Spleen (tissue), 11 donors: ENCODE measurements around the gene AIG1. TPM values are rescaled to one million over a fixed set of nuclear protein-coding genes. Genes with fewer than 3 reads are reported as not detected.

ENCODE experiments used
- DNase-seq: peaks from one replicate; pipeline ENCODE4 v3.0.0-alpha.2; 2020
- H3K27ac ChIP-seq, 8 donors: fragments of 200-600 bp; sonication (generic) in 7 of 8; 1 replicate in 4 of 8; 2 replicates in 4 of 8; pipeline versions ENCODE4 v1.5.0 to v1.8.0; 2016 to 2021; ENCODE audit warnings: inconsistent platforms in 4 of 8, mild to moderate bottlenecking in 4 of 8, moderate library complexity in 1 of 8
- H3K27me3 ChIP-seq, 7 donors: fragments of 200-600 bp; sonication (generic) in 6 of 7; replicated peaks in 1 of 7; 1 replicate in 4 of 7; 2 replicates in 3 of 7; pipeline versions ENCODE4 v1.5.0 to v1.8.0; 2016 to 2021; ENCODE audit warnings: inconsistent platforms in 3 of 7, mild to moderate bottlenecking in 1 of 7
- H3K36me3 ChIP-seq, 6 donors: fragments of 200-600 bp; sonication (generic) in 5 of 6; 1 replicate in 4 of 6; 2 replicates in 2 of 6; pipeline versions ENCODE4 v1.5.0 to v1.8.0; 2016 to 2021; ENCODE audit warnings: inconsistent platforms in 2 of 6
- H3K4me1 ChIP-seq, 6 donors: fragments of 200-600 bp; sonication (generic) in 5 of 6; 1 replicate in 3 of 6; 2 replicates in 3 of 6; pipeline versions ENCODE4 v1.5.0 to v1.8.0; 2016 to 2021; ENCODE audit warnings: inconsistent platforms in 3 of 6
- H3K4me3 ChIP-seq, 8 donors: fragments of 200-600 bp; sonication (generic) in 7 of 8; 1 replicate in 4 of 8; 2 replicates in 4 of 8; pipeline versions ENCODE4 v1.5.0 to v1.8.0; 2016 to 2021; ENCODE audit warnings: inconsistent platforms in 4 of 8, mild to moderate bottlenecking in 4 of 8, moderate library complexity in 2 of 8
- H3K9me3 ChIP-seq, 8 donors: fragments of 200-600 bp; sonication (generic) in 7 of 8; 1 replicate in 4 of 8; 2 replicates in 4 of 8; pipeline versions ENCODE4 v1.5.0 to v1.8.0; 2016 to 2021; ENCODE audit warnings: inconsistent platforms in 4 of 8
- POLR2A ChIP-seq, 3 donors: fragments of 450-650 bp; IDR thresholded peaks; one replicate each; pipeline ENCODE4 v1.5.1; 2017; ENCODE audit warnings: antibody characterized with exemption in 3 of 3, mild to moderate bottlenecking in 1 of 3
- POLR2AphosphoS5 ChIP-seq, 3 donors: sonication (generic); formaldehyde crosslinking; IDR thresholded peaks; one replicate each; pipeline ENCODE4 v1.5.1; 2017; ENCODE audit warnings: antibody characterized with exemption in 3 of 3
- WGBS, 5 donors: extraction: QIAGEN DNeasy Blood & Tissue Kit in 3 of 5; methylation state at CpG; one replicate each; pipeline versions ENCODE4 v1.1.5 to v1.1.7; 2013 to 2018; 5-methylcytosine and 5-hydroxymethylcytosine counted together
- intact Hi-C: fragments of 100-400 bp; cut with DNase I; formaldehyde crosslinking; loops from one replicate; pipeline ENCODE4 v1.15.0; 2023; ENCODE audit warnings: low total_unique reads
- polyA plus RNA-seq, 3 donors: library from polyadenylated mRNA; stranded (reverse); fragments of 200-250 nt; gene quantifications; one replicate each; pipeline ENCODE4 v1.2.1, GENCODE V29; 2013
- total RNA-seq, 7 donors: library from RNA; depleted of rRNA in 3 of 7; stranded (reverse); fragments of >200 nt in 3 of 7; fragmentation: NEBNext Ultra II Directional in 4 of 7; extraction: Animal tissue kit (Norgen Biotek cat#: 25700) in 4 of 7; gene quantifications; one replicate each; pipeline versions ENCODE4 v1.1.0 to v1.2.1, GENCODE V29; 2016 to 2021
- TF ChIP-seq, protein P1 (sequence below), 11 experiments: fragments of 200-600 bp in 7 of 11; fragments of 450-650 bp in 4 of 11; sonication (generic) in 4 of 11; IDR thresholded peaks in 8 of 11; conservative IDR thresholded peaks in 3 of 11; 1 replicate in 7 of 11; 2 replicates in 4 of 11; pipeline versions ENCODE4 v1.4.0 to v1.8.0; 2016 to 2021; ENCODE audit warnings: antibody characterized with exemption in 11 of 11, inconsistent platforms in 4 of 11, mild to moderate bottlenecking in 1 of 11
- donor health status: healthy with polysubstance abuse.
- donor health status: DM: no; HTN: no; CAD: no; lungs with moderate emphysema.
- donor health status: DM: no; HTN: no; CAD: no.
- donor health status: Bipolar disorder and iron deficiency.
- donor health status: healthy.
- donor health status: DM: no; HTN: no; CAD: no.
- donor health status: DM: yes; HTN: yes; CAD: no.

AIG1 gene
- total and polyA plus RNA-seq, 10 donors, result 14.3 to 38.0 (median 27.9) TPM

DNA sequence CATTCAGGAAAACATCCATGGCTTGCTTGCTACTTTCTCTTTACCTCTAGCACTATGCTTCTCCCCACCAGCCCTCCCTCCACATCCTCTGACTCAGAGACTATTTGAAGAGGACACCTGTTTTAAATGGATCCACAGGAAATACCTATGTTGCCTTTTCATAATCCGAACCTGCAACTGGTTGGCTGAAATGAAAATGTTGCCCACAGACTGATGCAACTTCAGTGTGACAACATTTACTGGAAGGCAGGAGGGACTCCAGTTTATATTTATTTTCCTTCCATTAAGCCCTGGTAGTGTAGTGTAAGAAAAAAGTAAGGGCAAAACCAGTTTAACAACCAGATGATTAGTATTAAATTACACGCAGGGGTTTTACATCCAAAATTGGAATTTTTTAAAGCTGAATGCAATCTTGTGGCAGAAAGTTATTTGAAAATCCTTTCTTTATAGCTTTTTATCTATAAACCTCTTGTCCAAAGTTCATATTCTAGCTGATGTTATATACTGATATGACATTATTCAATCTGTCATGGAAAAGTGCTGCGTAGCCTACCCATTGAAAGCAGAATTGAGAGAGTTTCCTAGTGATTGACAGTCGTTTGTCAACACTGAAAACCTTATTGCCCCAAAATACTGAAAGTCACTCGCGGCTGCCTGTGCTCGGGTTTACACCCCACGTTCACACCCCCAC, 881 bp upstream of the AIG1 start:
- Histone ChIP-seq H3K36me3 (no peaks in the 10 kb centered on the region), H3K9me3 (no peaks in the 10 kb centered on the region), H3K4me1 (peaks cover 0 to 26% (median 21%) of the 10 kb centered on the region in 6 donors), H3K27ac (peak overlapping the region; percentile 74 to 95 (median 94)), H3K27me3 (no peaks in the 10 kb centered on the region), H3K4me3 (peak overlapping the region; percentile 58 to 82 (median 73))
- WGBS, 5 donors, result 1 to 5% (median 2%) methylated on average over 8 of the region's 8 CpGs
- intact Hi-C loops, result no loop called here
- DNase-seq, result no peak
- no peak for TF ChIP-seq POLR2AphosphoS5 (IDR thresholded peaks at IDR 0.05)
- no peak for TF ChIP-seq POLR2A (IDR thresholded peaks at IDR 0.05)

DNA sequence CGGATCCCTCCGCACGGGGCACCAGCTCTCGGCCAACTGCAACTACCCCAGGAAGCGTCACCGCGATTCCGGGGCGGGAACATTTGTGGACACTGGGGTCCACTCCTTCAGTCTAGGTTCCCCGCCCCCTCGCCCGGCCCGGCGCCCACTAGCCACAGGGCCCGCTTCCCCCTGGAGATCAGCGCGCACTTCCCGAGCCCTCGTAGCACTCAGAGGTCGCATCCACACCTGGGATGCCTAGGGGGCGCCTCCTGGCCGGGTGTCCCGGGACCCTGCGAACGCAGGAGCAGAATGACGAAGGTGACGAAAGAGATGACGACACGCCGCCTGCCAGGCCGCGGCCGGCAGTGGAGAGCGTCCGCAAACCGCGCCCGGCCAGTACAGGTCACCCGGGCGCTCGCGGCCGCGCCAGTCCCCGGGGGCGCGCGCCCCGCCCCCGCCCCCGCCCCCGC, 309 bp upstream of the AIG1 start:
- TF ChIP-seq POLR2AphosphoS5 (IDR thresholded peaks at IDR 0.05), result peak; percentile 83 to 89 (median 85)
- TF ChIP-seq POLR2A (IDR thresholded peaks at IDR 0.05), result peak in 2 of 3 donors; percentile 12 to 67
- TF ChIP-seq, protein P1, sequence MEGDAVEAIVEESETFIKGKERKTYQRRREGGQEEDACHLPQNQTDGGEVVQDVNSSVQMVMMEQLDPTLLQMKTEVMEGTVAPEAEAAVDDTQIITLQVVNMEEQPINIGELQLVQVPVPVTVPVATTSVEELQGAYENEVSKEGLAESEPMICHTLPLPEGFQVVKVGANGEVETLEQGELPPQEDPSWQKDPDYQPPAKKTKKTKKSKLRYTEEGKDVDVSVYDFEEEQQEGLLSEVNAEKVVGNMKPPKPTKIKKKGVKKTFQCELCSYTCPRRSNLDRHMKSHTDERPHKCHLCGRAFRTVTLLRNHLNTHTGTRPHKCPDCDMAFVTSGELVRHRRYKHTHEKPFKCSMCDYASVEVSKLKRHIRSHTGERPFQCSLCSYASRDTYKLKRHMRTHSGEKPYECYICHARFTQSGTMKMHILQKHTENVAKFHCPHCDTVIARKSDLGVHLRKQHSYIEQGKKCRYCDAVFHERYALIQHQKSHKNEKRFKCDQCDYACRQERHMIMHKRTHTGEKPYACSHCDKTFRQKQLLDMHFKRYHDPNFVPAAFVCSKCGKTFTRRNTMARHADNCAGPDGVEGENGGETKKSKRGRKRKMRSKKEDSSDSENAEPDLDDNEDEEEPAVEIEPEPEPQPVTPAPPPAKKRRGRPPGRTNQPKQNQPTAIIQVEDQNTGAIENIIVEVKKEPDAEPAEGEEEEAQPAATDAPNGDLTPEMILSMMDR (IDR thresholded peaks at IDR 0.05 in 8 of 11, conservative IDR thresholded peaks at IDR 0.05 in 3 of 11), result peak in 4 of 11 experiments; percentile 9 to 41 (median 20)
- WGBS, 5 donors, result 0 to 1% (median 0%) methylated on average over 15 to 52 of the region's 52 CpGs
- Histone ChIP-seq H3K27me3 (no peaks in the 10 kb centered on the region), H3K9me3 (no peaks in the 10 kb centered on the region), H3K4me3 (peak overlapping the region; percentile 58 to 82 (median 73)), H3K36me3 (no peaks in the 10 kb centered on the region), H3K4me1 (peaks cover 0 to 26% (median 21%) of the 10 kb centered on the region in 6 donors), H3K27ac (peak overlapping the region; percentile 74 to 95 (median 94))
- intact Hi-C loops, result no loop called here
- DNase-seq, result peak; percentile 96

DNA sequence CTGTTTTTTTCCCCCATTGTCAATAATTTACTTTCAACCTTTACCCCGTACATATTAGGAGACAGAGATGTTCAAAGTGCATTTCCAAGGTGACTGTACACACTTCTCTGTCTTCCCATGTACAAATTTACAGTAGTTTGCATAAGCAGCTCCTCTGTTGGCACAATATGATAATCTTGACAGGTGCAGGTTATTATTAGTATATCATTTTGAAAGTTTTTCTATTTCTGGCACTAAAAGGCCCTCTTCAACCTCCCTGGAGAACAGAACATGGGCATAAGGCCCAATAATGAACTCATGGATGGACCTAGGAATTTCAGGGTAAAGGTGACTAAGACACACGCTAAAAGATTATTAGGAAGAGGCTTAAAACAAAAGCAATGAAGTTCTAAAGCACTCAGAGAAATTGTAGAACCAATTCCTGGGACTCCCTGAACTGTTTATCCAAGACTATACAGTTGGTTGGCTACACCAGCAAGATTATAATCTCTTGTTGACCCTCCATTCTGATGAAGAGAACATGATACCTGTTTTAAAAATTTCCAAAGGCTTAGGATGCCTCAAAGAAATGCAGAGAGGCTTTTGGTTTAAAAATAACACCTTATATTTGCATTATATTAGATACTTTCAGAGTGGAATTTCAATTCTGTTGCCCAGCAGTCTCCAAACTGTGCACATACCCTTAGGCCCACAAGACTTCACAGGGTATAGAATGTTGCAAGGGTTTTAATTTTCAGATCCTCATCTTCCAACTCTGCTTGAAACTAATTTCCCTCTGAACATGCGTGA, 1.1 kb downstream of the AIG1 start:
- peak overlapping the region in 5 of 8 donors; percentile 93 to 95 (median 94) for H3K27ac ChIP-seq

DNA sequence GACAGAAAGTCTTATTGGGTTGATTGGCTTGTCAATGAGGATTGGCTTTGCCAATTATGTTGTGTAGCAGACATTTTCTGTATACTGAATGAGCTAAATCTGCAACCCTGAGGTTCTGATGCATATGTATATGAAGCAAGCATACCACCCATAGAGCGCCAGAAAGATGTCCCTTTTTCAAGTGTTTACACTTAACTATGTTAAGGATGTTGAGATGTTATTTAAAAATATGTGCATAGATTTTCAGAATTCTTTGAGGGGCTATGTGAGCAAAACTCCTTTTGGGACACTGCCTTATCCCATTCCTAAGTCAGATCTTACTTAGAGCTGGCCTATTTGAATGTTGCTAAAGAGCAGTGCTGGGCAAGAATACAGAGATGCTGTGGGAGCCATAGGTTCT, 1.9 kb downstream of the AIG1 start:
- no peak overlapping the region for H3K27ac ChIP-seq
- intact Hi-C loops, result no loop called here

More for the DNA sequence above, 1.1 kb downstream of the AIG1 start:
- TF ChIP-seq POLR2A (IDR thresholded peaks at IDR 0.05) (no peak), POLR2AphosphoS5 (IDR thresholded peaks at IDR 0.05) (no peak)
- TF ChIP-seq, protein P1 (IDR thresholded peaks at IDR 0.05 in 8 of 11, conservative IDR thresholded peaks at IDR 0.05 in 3 of 11), result no peak
- Histone ChIP-seq H3K9me3 (no peaks in the 10 kb centered on the region), H3K4me3 (peak overlapping the region in 6 of 8 donors; percentile 68 to 82 (median 73)), H3K36me3 (no peaks in the 10 kb centered on the region), H3K4me1 (peaks cover 0 to 26% (median 21%) of the 10 kb centered on the region in 6 donors), H3K27me3 (no peaks in the 10 kb centered on the region)
- no peak for DNase-seq
- intact Hi-C loops, result no loop called here
- 65 to 88% (median 69%) methylated on average over 3 of the region's 3 CpGs for WGBS, 5 donors

More for the DNA sequence above, 1.9 kb downstream of the AIG1 start:
- WGBS, 5 donors, result 95 to 100% (median 100%) methylated on average over 1 of the region's 1 CpG
- H3K9me3 ChIP-seq, result no peaks in the 10 kb centered on the region
- no peak overlapping the region for H3K4me3 ChIP-seq
- DNase-seq, result no peak
- peaks cover 0 to 26% (median 21%) of the 10 kb centered on the region in 6 donors for H3K4me1 ChIP-seq
- TF ChIP-seq POLR2A (IDR thresholded peaks at IDR 0.05) (no peak), POLR2AphosphoS5 (IDR thresholded peaks at IDR 0.05) (no peak)
- TF ChIP-seq, protein P1 (IDR thresholded peaks at IDR 0.05 in 8 of 11, conservative IDR thresholded peaks at IDR 0.05 in 3 of 11), result no peak
- H3K36me3 ChIP-seq, result no peaks in the 10 kb centered on the region
- H3K27me3 ChIP-seq, result no peaks in the 10 kb centered on the region
